ENCODE data around the gene MCU.
"Not testable (repeated sequence)": the region's sequence is repeated elsewhere in the genome, so short reads cannot be mapped to it uniquely, and the experiment has no call there.

MCU gene

GRCh38 chr10:72758930-72759329, 67.0 kb downstream of the MCU start:
- in situ Hi-C loops (cut with HindIII; ENCODE audit: low sequenced_read_pairs), result not testable (repeated sequence)

DNA sequence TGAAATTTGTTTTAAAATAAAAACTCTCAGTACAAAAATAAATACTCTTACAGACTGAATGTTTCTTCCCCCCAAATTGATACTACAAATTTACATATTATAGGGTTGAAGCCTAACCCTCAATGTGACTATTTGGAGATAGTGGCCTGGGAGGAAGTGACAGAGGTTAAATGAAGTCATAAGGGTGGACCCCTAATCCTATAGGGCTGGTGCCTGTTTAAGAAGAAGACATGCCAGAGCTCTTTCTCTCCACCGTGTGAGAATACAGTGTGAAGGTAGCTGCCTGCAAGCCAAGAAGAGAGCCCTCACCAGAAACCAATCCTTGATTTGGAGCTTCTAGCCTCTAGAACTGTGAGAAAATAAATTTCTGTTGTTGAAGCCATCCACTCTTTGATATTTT, 67.6 kb downstream of the MCU start:
- in situ Hi-C loops (cut with HindIII; ENCODE audit: low sequenced_read_pairs), result no loop called here

DNA sequence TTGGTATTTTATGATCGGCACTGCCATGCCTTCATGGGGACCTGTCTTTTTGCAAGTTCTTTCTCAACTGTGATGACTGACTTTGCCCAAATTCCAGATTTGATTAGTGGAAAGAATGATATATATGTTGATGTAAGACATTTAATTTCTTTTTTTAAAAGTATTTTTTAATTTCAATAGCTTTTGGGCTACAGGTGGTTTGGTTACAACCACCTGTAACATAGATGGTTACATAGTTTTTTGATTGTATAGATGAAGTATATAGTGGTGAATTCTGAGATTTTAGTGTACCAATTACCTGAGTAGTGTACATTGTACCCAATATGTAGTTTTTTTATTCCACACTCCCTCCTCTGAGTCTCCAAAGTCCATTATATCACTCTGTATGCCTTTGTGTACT, 69.6 kb downstream of the MCU start:
- in situ Hi-C loops (cut with HindIII; ENCODE audit: low sequenced_read_pairs), result no loop called here

DNA sequence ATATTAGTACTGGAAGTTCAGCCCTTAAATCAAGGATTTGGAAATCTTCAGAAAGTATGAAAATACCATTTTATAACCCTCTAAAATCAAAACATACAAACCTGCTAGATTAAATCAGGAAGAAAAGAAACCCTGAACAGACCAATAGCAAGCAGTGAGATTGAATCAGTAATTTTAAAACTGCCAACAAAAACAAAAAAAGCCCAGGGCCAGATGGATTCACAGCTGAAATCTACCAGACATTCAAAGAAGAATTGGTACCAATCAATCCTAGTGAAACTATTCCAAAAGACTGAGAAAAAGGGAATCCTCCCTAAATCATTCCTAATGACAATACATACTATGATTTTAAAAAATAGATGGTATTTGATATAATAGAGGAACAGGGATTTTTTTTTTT, 70.1 kb downstream of the MCU start:
- in situ Hi-C loops (cut with HindIII; ENCODE audit: low sequenced_read_pairs), result no loop called here

- in situ Hi-C loops (cut with HindIII; ENCODE audit: low sequenced_read_pairs), result no loop called here
Observed at GRCh38 chr10:72763201-72763600, 71.3 kb downstream of the MCU start.

GRCh38 chr10:72764151-72764550, 72.2 kb downstream of the MCU start:
- in situ Hi-C loops (cut with HindIII; ENCODE audit: low sequenced_read_pairs), result no loop called here

GRCh38 chr10:72765051-72765745, 73.3 kb downstream of the MCU start:
- in situ Hi-C loops (cut with HindIII; ENCODE audit: low sequenced_read_pairs), result no loop called here

- in situ Hi-C loops (cut with HindIII; ENCODE audit: low sequenced_read_pairs), result not testable (repeated sequence)
Observed at GRCh38 chr10:72771195-72771594, 79.3 kb downstream of the MCU start.

DNA sequence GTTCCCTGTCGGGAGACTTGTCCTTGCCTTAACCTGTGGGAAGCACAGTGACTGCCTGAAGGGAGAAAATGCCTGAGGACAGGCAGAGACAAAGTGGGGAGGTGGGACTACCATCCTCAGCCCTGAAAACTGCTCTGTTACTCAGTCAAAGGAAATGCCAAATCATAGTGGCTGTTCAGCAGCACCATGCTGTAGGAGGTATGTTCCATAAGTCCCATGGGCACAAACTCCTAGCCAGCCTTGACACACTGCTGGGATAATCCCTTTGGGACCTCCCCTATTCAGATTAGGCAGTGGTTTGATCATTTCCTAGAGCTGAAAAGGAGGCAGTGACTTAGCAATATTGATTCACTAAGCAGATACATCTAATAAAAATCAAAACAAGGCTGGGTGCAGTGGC, 80.1 kb downstream of the MCU start:
- in situ Hi-C loops (cut with HindIII; ENCODE audit: low sequenced_read_pairs), result no loop called here

- in situ Hi-C loops (cut with HindIII; ENCODE audit: low sequenced_read_pairs), result loop anchor here (5.0 kb wide), 1 partner anchor 58 kb away; no protein-coding TSS in a partner anchor
Observed at GRCh38 chr10:72779874-72780273, 87.9 kb downstream of the MCU start.

GRCh38 chr10:72782649-72783330, 90.8 kb downstream of the MCU start:
- in situ Hi-C loops (cut with HindIII; ENCODE audit: low sequenced_read_pairs), result loop anchor here (5.0 kb wide), 1 partner anchor 60 kb away; no protein-coding TSS in a partner anchor

DNA sequence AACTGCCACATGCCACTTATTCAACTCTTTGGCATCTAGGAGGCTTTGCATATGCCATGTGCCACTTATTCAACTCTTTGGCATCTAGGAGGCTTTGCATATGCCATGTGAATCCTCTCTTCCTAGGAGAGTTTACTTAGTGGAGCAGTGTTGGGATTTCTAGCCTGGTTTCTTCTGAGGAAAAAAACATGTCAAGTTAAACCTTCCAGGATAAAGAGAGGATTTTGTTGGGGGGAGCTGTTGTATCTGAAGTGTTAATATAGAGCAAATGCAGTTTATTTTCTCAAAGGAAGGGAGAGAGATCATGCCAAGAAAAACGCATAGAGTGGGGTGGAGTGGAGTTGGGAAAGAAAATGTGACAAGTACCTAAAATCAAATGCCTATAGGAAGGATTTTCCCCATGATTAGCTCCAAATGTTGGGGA, 91.5 kb downstream of the MCU start:
- in situ Hi-C loops (cut with HindIII; ENCODE audit: low sequenced_read_pairs), result loop anchor here (5.0 kb wide), 1 partner anchor 61 kb away; no protein-coding TSS in a partner anchor

DNA sequence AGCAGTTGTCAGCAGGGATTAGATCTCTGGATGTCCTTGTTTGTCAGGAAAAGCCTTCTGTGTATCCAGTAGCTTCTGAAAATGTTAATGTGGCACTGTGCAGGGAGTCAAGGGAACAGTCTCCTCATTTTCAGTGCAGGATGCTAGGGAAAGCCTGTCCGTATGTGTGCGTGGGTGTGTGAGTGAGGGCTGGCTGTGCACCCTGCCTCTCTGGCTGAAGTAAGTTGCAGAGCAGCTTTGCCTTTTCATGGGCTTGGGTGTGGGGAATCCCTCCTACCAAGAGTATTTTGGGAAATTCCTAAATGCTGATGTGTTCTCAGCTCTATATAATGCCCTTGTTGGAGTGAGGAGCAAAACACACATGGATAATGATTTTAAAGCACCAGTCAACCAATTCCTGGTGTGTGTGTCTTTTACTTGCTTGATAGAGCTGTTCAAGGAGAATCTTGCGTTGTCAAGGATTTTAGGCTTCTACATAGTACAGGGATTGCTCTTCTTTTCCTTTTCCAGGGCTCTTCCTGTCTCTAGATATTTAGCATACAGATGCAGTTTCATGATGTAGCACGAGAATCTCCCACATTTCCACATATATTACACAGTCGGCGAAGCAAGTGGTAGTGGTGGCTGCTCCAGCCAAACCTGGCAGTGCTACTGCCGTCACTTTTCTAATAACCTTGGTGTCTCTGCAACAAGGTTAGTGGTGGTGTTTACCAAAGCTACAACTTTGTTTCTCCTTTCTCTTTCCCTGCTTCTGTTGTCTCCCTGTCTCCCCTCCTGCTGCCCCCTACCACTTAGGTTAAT, 92.8 kb downstream of the MCU start:
- in situ Hi-C loops (cut with HindIII; ENCODE audit: low sequenced_read_pairs), result loop anchor here (5.0 kb wide), 1 partner anchor 62 kb away; no protein-coding TSS in a partner anchor

- in situ Hi-C loops (cut with HindIII; ENCODE audit: low sequenced_read_pairs), result no loop called here
Observed at GRCh38 chr10:72785409-72785808, 93.5 kb downstream of the MCU start.

- in situ Hi-C loops (cut with HindIII; ENCODE audit: low sequenced_read_pairs), result no loop called here
Observed at GRCh38 chr10:72790216-72790990, 98.5 kb downstream of the MCU start.

DNA sequence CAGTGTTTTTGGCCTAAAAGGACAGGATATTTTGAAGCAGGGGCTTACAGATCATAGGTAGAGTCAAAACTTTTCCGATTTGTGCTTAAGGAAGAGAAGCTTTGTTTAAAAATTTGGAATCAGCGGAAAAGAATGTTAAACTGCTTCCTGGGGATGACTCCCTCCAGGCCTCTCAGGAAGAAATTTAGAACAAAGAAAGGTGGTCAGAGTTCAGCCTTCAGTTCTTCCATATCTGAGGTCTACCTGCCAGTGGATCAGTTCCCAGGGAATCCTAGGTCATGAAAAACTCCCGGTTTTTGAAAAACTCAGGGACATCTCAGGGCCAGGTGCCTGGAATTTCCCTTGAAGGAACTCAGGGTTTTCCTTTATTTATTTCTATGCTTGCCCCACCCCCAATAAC, 100.3 kb downstream of the MCU start:
- in situ Hi-C loops (cut with HindIII; ENCODE audit: low sequenced_read_pairs), result no loop called here

- in situ Hi-C loops (cut with HindIII; ENCODE audit: low sequenced_read_pairs), result no loop called here
Observed at GRCh38 chr10:72793752-72794151, 101.8 kb downstream of the MCU start.

DNA sequence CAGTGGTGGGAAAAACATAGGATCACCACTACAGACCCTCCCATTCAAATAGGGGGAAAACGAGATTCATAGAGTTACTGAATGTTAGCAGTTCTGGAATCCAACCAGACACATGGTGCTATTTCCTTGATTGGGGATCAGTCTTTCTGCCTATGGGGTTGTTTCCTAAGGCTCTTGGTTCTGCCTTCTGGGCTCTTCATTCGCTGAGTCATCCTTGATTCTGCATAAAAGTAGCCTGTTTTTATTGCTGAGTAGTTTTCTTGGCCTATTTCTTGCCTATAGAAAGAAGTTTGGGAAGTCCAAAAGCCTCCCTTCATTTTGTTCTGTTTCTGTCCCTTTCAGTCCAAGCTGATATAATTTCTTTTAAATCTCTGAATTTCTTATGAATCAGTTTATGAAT, 102.3 kb downstream of the MCU start:
- in situ Hi-C loops (cut with HindIII; ENCODE audit: low sequenced_read_pairs), result no loop called here

GRCh38 chr10:72796042-72796441, 104.1 kb downstream of the MCU start:
- in situ Hi-C loops (cut with HindIII; ENCODE audit: low sequenced_read_pairs), result no loop called here

GRCh38 chr10:72796538-72796937, 104.6 kb downstream of the MCU start:
- in situ Hi-C loops (cut with HindIII; ENCODE audit: low sequenced_read_pairs), result no loop called here
